GM12873 (cell line): ENCODE data around the gene SCYGR3.

ENCODE experiments used
- TF ChIP-seq, protein P1 (sequence below): IDR thresholded peaks from 2 replicates; pipeline ENCODE4 v1.5.1; 2012; ENCODE audit warnings: low read depth, mild to moderate bottlenecking, moderate library complexity, low read length, control low read depth; ENCODE audit not compliant: insufficient read depth; ENCODE audit errors: missing control alignments

SCYGR3 gene

DNA sequence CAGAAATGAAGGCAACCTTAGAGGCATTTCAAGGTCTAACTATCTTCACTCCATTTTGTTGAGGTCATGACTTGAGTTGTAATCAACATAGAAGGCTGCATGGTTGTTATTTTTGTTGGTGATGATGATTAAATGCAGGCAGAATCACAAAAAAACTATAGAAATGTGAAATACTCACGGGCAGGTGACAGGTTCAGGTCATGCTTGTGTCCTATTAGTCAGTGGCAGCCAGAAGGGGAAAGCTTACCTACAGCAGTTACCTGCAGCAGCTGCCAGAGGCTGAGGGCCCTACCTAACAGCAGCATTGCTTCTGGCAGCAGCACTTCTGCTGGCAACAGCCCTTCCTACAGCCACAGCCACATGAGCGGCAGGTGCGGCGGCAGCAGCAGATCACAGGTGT is 394 bp downstream of the SCYGR3 start:
- TF ChIP-seq, protein P1, sequence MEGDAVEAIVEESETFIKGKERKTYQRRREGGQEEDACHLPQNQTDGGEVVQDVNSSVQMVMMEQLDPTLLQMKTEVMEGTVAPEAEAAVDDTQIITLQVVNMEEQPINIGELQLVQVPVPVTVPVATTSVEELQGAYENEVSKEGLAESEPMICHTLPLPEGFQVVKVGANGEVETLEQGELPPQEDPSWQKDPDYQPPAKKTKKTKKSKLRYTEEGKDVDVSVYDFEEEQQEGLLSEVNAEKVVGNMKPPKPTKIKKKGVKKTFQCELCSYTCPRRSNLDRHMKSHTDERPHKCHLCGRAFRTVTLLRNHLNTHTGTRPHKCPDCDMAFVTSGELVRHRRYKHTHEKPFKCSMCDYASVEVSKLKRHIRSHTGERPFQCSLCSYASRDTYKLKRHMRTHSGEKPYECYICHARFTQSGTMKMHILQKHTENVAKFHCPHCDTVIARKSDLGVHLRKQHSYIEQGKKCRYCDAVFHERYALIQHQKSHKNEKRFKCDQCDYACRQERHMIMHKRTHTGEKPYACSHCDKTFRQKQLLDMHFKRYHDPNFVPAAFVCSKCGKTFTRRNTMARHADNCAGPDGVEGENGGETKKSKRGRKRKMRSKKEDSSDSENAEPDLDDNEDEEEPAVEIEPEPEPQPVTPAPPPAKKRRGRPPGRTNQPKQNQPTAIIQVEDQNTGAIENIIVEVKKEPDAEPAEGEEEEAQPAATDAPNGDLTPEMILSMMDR, result no peak

DNA sequence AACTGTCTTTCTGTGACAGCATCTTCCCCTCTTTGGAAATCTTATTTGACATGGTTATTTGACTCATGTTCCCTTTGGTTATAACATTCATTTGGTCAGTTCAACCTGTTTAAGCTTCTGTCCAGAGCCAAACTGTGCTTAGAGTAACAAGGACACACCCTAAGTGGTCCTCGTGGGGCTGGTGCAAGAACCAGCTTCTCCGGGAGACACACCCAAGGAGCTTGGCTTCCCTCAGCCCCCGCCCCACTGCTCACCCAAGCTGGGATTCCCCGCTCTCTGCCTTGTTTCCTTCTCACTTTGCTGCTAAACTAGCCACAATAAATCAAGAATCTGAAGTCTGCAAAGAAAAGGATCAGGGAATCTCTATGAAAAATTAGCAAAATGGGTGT is 1.4 kb downstream of the SCYGR3 start:
- TF ChIP-seq, protein P1, result no peak

DNA sequence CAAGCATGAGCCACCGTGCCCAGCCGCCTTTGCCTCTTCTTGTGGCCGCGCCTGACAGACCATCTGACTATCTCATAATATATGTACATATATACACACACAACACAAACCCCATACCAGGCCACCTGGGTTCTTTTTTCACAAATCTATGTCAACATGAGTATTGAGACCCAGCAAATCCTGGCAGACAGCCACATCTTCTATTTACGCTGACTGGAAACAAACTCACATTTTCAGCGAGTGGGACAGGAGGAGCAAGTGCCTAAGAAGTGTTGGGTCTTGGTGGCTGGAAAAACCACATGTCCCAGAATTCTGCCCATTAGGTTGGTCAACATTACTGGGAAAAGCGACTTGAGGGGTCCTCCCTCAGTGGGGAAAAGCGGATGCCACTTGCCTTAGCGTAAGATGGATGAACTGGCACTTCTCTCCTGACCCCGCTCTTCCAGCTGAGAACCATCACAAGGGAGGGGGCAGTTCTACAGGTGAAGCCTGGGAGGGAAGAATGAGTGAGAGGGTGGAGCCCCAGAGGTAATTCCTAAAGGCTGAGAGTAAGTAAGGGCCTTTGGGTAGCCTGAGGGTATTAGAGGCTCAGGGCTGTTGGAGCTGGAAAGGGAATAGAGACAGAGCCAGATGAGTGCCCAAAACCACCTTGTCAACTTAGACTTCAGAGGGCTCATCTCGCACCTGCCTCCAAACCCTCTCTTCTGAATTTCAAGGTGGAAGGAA is 1.9 kb downstream of the SCYGR3 start:
- TF ChIP-seq, protein P1, result no peak

DNA sequence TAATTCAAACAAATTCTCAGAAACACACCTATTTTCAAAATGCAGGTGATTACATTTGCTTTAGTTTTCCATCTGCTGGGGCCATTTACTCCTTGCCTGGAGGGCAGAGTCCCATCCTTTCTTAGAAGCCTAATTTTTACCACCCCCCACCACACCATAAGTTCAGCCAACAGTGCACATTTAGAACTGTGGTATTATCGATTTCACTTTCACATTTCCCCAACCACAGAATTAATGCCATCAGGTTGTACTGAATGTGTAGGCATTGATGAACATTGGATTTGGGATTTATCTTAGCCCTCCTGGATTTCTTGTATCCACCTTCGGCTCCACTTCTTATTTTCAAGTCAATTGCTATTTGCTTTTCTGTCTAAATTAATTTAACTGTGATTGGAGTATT is 4.5 kb downstream of the SCYGR3 start:
- TF ChIP-seq, protein P1, result no peak

DNA sequence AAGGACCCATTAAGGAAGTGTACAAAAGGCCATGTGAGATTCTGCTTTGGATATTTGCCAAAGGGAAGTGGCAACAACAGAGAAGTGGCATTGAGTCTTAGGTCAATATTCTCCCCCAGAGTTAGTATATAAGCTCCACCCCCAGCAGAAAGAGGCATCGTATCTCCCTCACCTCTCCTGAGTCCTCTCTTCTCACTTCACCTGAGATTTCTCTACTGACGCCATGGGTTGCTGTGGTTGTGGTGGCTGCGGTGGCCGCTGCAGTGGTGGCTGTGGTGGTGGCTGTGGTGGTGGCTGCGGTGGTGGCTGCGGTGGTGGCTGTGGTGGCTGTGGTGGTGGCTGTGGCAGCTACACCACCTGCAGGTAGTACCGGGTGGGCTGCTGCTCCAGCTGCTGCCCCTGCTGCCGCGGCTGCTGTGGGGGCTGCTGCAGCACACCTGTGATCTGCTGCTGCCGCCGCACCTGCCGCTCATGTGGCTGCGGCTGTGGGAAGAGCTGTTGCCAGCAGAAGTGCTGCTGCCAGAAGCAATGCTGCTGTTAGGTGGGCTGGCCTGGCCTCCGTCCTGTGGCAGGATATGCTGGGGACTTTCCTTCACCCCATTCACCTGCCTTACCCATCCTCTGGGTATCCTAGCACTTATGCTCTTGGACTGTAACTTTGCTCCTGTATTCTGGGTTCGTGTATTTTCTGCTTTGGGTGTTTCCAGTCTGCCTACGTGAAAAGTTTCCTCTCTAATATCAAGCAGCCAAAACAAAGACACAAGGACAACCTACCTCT is 5.9 kb downstream of the SCYGR3 start:
- TF ChIP-seq, protein P1, result no peak

DNA sequence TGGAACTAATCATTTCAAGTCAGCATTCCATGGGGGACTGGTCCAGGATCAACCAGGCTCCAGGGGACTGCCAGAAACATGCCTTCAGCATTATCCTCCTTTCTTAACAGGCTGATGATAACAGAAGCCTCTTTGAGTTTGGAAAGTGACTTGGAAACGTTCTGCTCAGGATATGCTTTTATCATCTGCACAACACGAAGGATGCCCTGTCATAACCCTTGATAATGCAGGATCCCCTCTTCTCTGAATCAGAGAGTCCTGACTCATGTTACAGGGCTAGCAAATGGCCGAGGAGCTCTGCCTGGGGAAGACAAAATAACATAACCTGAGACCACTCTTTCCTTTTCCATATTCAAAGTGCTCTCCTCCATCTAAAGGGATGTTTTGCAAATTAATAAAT is 6.7 kb downstream of the SCYGR3 start:
- TF ChIP-seq, protein P1, result no peak

DNA sequence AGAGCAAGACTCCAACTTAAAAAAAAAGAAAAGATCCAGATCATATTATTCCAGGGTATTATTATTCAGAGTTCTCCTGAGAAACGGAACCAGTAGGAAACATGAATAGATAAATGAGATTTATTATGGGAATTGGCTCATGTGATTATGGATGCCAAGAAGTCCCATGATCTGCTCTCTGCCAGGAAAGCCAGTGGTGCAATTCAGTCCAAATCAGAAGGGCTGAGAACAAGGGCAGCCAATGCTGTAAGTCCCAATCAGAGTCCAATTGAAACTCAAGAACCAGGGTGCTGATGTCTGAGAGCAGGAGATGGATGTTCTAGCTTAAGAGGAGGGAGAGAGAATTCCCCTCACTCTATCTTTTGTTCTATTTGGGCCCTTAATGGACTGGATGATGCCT is 8.2 kb downstream of the SCYGR3 start:
- TF ChIP-seq, protein P1, result no peak
